ENCODE data around the gene SLC18A2. TPM values are rescaled to one million over a fixed set of nuclear protein-coding genes. Genes with fewer than 3 reads are reported as not detected.
"Not testable (repeated sequence)": the region's sequence is repeated elsewhere in the genome, so short reads cannot be mapped to it uniquely, and the experiment has no call there.

Gene SLC18A2
- total and polyA plus RNA-seq, 2 experiments from 2014 or later, result 0.42 to 1.0 TPM

DNA sequence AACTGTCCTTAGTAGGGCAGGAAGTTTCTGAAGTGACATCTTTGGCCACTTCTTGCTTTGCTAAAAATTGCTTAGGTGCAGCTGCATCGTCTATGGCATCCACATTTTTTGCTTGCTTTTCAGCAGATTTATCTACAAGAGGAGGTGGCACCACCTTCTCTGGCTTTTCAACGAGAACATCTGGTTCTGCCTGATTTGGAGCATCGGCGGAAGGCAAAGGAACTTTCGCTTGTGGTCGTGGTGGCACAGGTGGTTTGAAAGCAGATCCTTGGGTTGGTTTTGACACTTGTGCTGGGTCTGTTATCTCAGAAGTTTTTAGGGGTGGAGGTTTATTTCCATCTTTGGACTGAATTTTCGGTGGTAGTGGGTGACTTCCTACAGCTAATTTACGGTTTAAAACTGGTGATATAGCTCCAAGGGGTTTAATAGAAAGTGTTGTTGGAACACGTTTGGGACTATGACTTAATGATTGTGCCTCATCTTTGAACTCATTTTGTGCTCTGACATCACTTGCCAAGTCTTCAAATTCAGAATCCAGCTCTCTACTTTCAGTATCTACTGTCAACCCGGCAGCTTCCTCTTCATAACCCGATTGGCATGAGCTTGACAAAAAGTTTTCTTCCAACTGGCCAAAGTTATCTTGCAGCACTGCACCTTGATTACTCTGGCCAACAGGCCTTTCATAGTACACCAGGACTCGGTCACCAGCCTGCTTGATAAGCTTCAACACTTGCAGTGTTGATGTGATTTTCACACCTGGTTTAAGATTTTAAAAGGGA, 44.0 kb downstream of the SLC18A2 start:
- Histone ChIP-seq H3K36me3 (peaks cover 3% of the 10 kb centered on the region), H3K27me3 (no peaks in the 10 kb centered on the region), H3K9me3 (ENCODE audit: low read depth) (no peaks in the 10 kb centered on the region), H3K4me1 (ENCODE audit: low read depth) (peaks cover 17% of the 10 kb centered on the region), H3K4me3 (no peak overlapping the region), H3K27ac (no peak overlapping the region)
- TF ChIP-seq, protein P1, sequence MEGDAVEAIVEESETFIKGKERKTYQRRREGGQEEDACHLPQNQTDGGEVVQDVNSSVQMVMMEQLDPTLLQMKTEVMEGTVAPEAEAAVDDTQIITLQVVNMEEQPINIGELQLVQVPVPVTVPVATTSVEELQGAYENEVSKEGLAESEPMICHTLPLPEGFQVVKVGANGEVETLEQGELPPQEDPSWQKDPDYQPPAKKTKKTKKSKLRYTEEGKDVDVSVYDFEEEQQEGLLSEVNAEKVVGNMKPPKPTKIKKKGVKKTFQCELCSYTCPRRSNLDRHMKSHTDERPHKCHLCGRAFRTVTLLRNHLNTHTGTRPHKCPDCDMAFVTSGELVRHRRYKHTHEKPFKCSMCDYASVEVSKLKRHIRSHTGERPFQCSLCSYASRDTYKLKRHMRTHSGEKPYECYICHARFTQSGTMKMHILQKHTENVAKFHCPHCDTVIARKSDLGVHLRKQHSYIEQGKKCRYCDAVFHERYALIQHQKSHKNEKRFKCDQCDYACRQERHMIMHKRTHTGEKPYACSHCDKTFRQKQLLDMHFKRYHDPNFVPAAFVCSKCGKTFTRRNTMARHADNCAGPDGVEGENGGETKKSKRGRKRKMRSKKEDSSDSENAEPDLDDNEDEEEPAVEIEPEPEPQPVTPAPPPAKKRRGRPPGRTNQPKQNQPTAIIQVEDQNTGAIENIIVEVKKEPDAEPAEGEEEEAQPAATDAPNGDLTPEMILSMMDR (IDR thresholded peaks at IDR 0.05; ENCODE audit: low read depth, low read length), result no peak
- DNase-seq (ENCODE audit: low read depth in 1 of 2, low spot score in 1 of 2), result no peak

DNA sequence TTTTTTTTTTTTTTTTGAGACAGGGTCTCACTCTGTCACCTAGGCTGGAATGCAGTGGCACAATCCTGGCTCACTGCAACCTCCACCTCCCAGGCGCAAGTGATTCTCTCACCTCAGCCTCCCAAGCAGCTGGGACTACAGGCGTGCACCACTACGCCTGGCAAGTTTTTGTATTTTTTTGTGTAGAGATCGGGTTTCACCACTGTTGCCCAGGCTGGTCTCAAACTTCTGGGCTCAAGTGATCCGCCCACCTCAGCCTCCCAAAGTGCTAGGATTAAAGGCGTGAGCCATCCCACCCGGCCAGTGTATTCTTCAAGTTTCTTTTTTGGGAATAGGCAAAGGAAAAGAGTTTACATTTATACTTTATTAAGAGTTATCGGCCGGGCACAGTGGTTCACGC, 50.0 kb downstream of the SLC18A2 start:
- not testable (repeated sequence) for H3K4me1 ChIP-seq (ENCODE audit: low read depth); H3K36me3 ChIP-seq; DNase-seq (ENCODE audit: low read depth in 1 of 2, low spot score in 1 of 2); H3K4me3 ChIP-seq; H3K27ac ChIP-seq; H3K9me3 ChIP-seq (ENCODE audit: low read depth); H3K27me3 ChIP-seq

DNA sequence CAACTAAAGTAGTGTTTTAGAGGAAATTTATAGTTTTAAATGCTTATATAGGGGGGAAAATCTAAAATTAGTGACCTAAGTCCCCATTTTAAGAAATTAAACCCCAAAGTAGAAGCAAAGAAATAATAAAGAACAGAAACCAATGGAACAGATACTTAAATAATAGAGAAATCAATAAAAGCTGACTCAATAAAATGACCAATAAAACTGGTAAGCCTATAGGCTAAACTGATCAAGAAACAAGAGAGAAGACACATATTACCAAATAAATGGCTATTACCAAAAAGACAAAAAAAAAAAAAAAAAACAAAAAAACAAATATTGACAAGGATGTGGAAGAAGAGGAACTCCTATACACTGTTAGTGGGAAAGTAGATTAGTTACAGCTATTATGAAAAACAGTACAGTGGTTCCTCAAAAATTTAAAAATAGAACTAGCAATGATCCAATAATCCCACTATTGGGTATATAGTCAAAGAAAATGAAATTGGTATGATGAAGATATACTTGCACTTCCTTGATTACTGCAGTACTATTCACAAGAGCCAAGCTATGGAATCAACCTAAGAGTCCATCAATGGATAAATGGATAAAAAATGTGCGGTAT, 53.2 kb downstream of the SLC18A2 start:
- Histone ChIP-seq H3K27me3 (no peaks in the 10 kb centered on the region), H3K9me3 (ENCODE audit: low read depth) (no peaks in the 10 kb centered on the region), H3K4me3 (no peak overlapping the region), H3K36me3 (no peaks in the 10 kb centered on the region), H3K27ac (no peak overlapping the region), H3K4me1 (ENCODE audit: low read depth) (no peaks in the 10 kb centered on the region)
- TF ChIP-seq, protein P1 (IDR thresholded peaks at IDR 0.05; ENCODE audit: low read depth, low read length), result no peak
- no peak for DNase-seq (ENCODE audit: low read depth in 1 of 2, low spot score in 1 of 2)

DNA sequence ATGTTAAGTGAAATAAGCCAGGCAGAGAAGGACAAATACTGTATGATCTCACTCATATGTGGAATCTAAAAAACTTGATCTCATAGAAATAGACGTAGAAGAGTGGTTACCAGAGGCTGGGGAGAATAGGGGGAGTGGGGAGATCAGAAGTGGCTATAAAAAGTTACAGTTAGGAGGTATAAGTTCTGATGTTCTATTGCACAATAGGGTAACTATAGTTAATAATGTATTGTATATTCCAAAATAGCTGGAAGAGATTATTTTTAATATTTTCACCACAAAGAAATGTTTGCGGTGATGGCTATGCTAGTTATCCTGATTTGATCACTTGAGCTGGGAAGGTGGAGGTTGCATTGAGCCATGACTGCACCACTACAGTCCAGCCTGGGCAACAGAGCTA, 53.8 kb downstream of the SLC18A2 start:
- no peaks in the 10 kb centered on the region for H3K9me3 ChIP-seq (ENCODE audit: low read depth)
- no peak overlapping the region for H3K4me3 ChIP-seq
- no peaks in the 10 kb centered on the region for H3K4me1 ChIP-seq (ENCODE audit: low read depth)
- H3K27ac ChIP-seq, result no peak overlapping the region
- no peaks in the 10 kb centered on the region for H3K27me3 ChIP-seq
- no peak for DNase-seq (ENCODE audit: low read depth in 1 of 2, low spot score in 1 of 2)
- TF ChIP-seq, protein P1 (IDR thresholded peaks at IDR 0.05; ENCODE audit: low read depth, low read length), result no peak
- H3K36me3 ChIP-seq, result no peaks in the 10 kb centered on the region

DNA sequence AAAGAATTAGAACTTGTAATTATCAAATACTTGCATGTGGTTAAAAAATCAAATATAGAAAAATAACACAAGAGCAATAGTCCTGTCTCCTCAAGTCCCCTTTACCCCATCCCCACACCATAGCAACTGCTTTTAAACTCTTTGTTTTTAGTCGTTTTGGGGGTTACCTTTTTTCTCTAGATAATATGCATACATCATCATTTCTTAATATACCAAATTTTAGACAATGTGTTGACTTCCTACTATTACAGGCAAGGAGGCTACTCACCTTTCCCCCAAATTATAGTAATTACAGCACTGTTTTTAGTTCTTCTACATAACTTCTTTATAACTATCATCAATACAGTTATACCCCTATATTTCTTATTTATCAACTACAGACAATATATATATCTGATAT, 57.3 kb downstream of the SLC18A2 start:
- H3K9me3 ChIP-seq (ENCODE audit: low read depth), result no peaks in the 10 kb centered on the region
- H3K27ac ChIP-seq, result no peak overlapping the region
- DNase-seq (ENCODE audit: low read depth in 1 of 2, low spot score in 1 of 2), result no peak
- H3K4me3 ChIP-seq, result no peak overlapping the region
- H3K27me3 ChIP-seq, result no peaks in the 10 kb centered on the region
- TF ChIP-seq, protein P1 (IDR thresholded peaks at IDR 0.05; ENCODE audit: low read depth, low read length), result no peak
- no peaks in the 10 kb centered on the region for H3K4me1 ChIP-seq (ENCODE audit: low read depth)
- no peaks in the 10 kb centered on the region for H3K36me3 ChIP-seq

DNA sequence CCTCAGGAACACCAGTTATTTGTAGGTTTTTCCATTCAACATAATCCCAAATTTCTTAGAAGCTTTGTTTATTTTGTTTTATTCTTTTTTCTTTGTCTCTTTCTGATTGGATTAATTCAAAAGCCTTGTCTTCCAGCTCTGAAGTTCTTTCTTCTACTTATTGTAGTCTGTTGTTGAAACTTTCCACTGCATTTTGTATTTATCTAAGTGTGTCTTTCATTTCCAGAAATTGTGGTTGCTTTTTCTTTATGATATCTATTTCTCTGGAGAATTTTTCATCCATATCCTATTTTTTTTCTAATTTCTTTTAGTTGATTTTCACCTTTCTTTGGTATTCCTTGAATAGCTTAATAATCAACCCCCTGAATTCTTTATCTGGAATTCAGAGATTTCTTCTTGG, 58.5 kb downstream of the SLC18A2 start:
- no peaks in the 10 kb centered on the region for H3K36me3 ChIP-seq
- TF ChIP-seq, protein P1 (IDR thresholded peaks at IDR 0.05; ENCODE audit: low read depth, low read length), result no peak

More for the DNA sequence above, 58.5 kb downstream of the SLC18A2 start:
- no peaks in the 10 kb centered on the region for H3K27me3 ChIP-seq
- no peak for DNase-seq (ENCODE audit: low read depth in 1 of 2, low spot score in 1 of 2)
- no peaks in the 10 kb centered on the region for H3K9me3 ChIP-seq (ENCODE audit: low read depth)
- H3K27ac ChIP-seq, result no peak overlapping the region
- no peak overlapping the region for H3K4me3 ChIP-seq
- H3K4me1 ChIP-seq (ENCODE audit: low read depth), result no peaks in the 10 kb centered on the region

All from cardiac muscle cell (in vitro differentiated cells and primary cell).